Spleen (tissue), 11 donors: Measurements from ENCODE around the gene MYBPC1. TPM values are rescaled to one million over a fixed set of nuclear protein-coding genes. Genes with fewer than 3 reads are reported as not detected.

Experiments used
- DNase-seq: peaks from one replicate; pipeline ENCODE4 v3.0.0-alpha.2; 2020
- H3K27ac ChIP-seq, 8 donors: fragments of 200-600 bp; sonication (generic) in 7 of 8; 1 replicate in 4 of 8; 2 replicates in 4 of 8; pipeline versions ENCODE4 v1.5.0 to v1.8.0; 2016 to 2021; ENCODE audit warnings: inconsistent platforms in 4 of 8, mild to moderate bottlenecking in 4 of 8, moderate library complexity in 1 of 8
- H3K27me3 ChIP-seq, 7 donors: fragments of 200-600 bp; sonication (generic) in 6 of 7; replicated peaks in 1 of 7; 1 replicate in 4 of 7; 2 replicates in 3 of 7; pipeline versions ENCODE4 v1.5.0 to v1.8.0; 2016 to 2021; ENCODE audit warnings: inconsistent platforms in 3 of 7, mild to moderate bottlenecking in 1 of 7
- H3K36me3 ChIP-seq, 6 donors: fragments of 200-600 bp; sonication (generic) in 5 of 6; 1 replicate in 4 of 6; 2 replicates in 2 of 6; pipeline versions ENCODE4 v1.5.0 to v1.8.0; 2016 to 2021; ENCODE audit warnings: inconsistent platforms in 2 of 6
- H3K4me1 ChIP-seq, 6 donors: fragments of 200-600 bp; sonication (generic) in 5 of 6; 1 replicate in 3 of 6; 2 replicates in 3 of 6; pipeline versions ENCODE4 v1.5.0 to v1.8.0; 2016 to 2021; ENCODE audit warnings: inconsistent platforms in 3 of 6
- H3K4me3 ChIP-seq, 8 donors: fragments of 200-600 bp; sonication (generic) in 7 of 8; 1 replicate in 4 of 8; 2 replicates in 4 of 8; pipeline versions ENCODE4 v1.5.0 to v1.8.0; 2016 to 2021; ENCODE audit warnings: inconsistent platforms in 4 of 8, mild to moderate bottlenecking in 4 of 8, moderate library complexity in 2 of 8
- H3K9me3 ChIP-seq, 8 donors: fragments of 200-600 bp; sonication (generic) in 7 of 8; 1 replicate in 4 of 8; 2 replicates in 4 of 8; pipeline versions ENCODE4 v1.5.0 to v1.8.0; 2016 to 2021; ENCODE audit warnings: inconsistent platforms in 4 of 8
- POLR2A ChIP-seq, 3 donors: fragments of 450-650 bp; IDR thresholded peaks; one replicate each; pipeline ENCODE4 v1.5.1; 2017; ENCODE audit warnings: antibody characterized with exemption in 3 of 3, mild to moderate bottlenecking in 1 of 3
- POLR2AphosphoS5 ChIP-seq, 3 donors: sonication (generic); formaldehyde crosslinking; IDR thresholded peaks; one replicate each; pipeline ENCODE4 v1.5.1; 2017; ENCODE audit warnings: antibody characterized with exemption in 3 of 3
- WGBS, 5 donors: extraction: QIAGEN DNeasy Blood & Tissue Kit in 3 of 5; methylation state at CpG; one replicate each; pipeline versions ENCODE4 v1.1.5 to v1.1.7; 2013 to 2018; 5-methylcytosine and 5-hydroxymethylcytosine counted together
- intact Hi-C: fragments of 100-400 bp; cut with DNase I; formaldehyde crosslinking; loops from one replicate; pipeline ENCODE4 v1.15.0; 2023; ENCODE audit warnings: low total_unique reads
- polyA plus RNA-seq, 3 donors: library from polyadenylated mRNA; stranded (reverse); fragments of 200-250 nt; gene quantifications; one replicate each; pipeline ENCODE4 v1.2.1, GENCODE V29; 2013
- total RNA-seq, 7 donors: library from RNA; depleted of rRNA in 3 of 7; stranded (reverse); fragments of >200 nt in 3 of 7; fragmentation: NEBNext Ultra II Directional in 4 of 7; extraction: Animal tissue kit (Norgen Biotek cat#: 25700) in 4 of 7; gene quantifications; one replicate each; pipeline versions ENCODE4 v1.1.0 to v1.2.1, GENCODE V29; 2016 to 2021
- TF ChIP-seq, protein P1 (sequence below), 11 experiments: fragments of 200-600 bp in 7 of 11; fragments of 450-650 bp in 4 of 11; sonication (generic) in 4 of 11; IDR thresholded peaks in 8 of 11; conservative IDR thresholded peaks in 3 of 11; 1 replicate in 7 of 11; 2 replicates in 4 of 11; pipeline versions ENCODE4 v1.4.0 to v1.8.0; 2016 to 2021; ENCODE audit warnings: antibody characterized with exemption in 11 of 11, inconsistent platforms in 4 of 11, mild to moderate bottlenecking in 1 of 11
- donor health status: healthy with polysubstance abuse.
- donor health status: DM: no; HTN: no; CAD: no; lungs with moderate emphysema.
- donor health status: DM: no; HTN: no; CAD: no.
- donor health status: Bipolar disorder and iron deficiency.
- donor health status: healthy.
- donor health status: DM: no; HTN: no; CAD: no.
- donor health status: DM: yes; HTN: yes; CAD: no.

The MYBPC1 gene
- total and polyA plus RNA-seq, 10 donors, result 0.06 to 2.7 (median 0.66) TPM; not detected in 4

DNA sequence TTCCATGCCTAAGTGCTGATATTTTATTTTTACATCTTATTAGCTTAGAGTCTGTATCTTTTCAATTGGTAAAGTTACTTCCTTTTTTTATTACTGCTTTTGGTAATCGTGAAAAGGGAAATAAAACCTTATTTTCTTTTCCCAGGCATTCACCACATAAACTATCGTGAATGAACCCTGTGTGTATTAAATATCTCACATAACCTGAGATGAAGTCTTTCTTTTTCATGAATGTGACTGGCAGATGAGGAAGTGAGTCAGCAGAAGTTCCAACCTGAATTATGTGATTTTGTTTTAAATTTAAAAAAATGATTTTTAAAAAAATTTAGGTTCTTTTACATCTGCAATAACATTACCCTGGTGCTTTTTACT is 26.0 kb downstream of the MYBPC1 start:
- Histone ChIP-seq H3K4me3 (no peak overlapping the region), H3K27me3 (no peaks in the 10 kb centered on the region), H3K27ac (peak overlapping the region in 6 of 8 donors; percentile 28 to 62 (median 46)), H3K9me3 (no peaks in the 10 kb centered on the region), H3K4me1 (peaks cover 3 to 57% (median 31%) of the 10 kb centered on the region in 6 donors), H3K36me3 (no peaks in the 10 kb centered on the region)
- intact Hi-C loops, result no loop called here
- no peak for DNase-seq
- TF ChIP-seq POLR2AphosphoS5 (IDR thresholded peaks at IDR 0.05) (no peak), POLR2A (IDR thresholded peaks at IDR 0.05) (no peak)
- TF ChIP-seq, protein P1, sequence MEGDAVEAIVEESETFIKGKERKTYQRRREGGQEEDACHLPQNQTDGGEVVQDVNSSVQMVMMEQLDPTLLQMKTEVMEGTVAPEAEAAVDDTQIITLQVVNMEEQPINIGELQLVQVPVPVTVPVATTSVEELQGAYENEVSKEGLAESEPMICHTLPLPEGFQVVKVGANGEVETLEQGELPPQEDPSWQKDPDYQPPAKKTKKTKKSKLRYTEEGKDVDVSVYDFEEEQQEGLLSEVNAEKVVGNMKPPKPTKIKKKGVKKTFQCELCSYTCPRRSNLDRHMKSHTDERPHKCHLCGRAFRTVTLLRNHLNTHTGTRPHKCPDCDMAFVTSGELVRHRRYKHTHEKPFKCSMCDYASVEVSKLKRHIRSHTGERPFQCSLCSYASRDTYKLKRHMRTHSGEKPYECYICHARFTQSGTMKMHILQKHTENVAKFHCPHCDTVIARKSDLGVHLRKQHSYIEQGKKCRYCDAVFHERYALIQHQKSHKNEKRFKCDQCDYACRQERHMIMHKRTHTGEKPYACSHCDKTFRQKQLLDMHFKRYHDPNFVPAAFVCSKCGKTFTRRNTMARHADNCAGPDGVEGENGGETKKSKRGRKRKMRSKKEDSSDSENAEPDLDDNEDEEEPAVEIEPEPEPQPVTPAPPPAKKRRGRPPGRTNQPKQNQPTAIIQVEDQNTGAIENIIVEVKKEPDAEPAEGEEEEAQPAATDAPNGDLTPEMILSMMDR (IDR thresholded peaks at IDR 0.05 in 8 of 11, conservative IDR thresholded peaks at IDR 0.05 in 3 of 11), result no peak
- WGBS, 5 donors, result 14 to 32% (median 19%) methylated on average over 2 of the region's 2 CpGs

DNA sequence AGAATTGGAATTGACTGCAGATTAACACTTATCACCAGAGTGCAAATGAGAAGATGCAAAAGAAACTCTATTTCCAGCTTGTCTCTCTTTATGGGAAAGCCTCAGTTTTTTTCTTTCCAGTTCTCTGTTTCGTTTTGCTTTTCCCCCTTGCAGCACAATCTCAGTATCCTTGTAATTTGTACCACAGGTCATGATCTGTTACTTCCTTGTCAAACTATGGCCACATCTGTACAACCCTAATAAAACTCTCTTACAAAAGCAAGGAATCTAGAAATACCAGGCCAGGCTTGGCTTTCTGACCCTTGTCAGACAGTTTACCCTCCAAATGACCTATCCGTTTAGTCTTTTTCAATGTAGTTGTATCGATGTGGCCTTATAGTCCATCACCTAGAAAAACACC is 33.9 kb downstream of the MYBPC1 start:
- TF ChIP-seq, protein P1 (IDR thresholded peaks at IDR 0.05 in 8 of 11, conservative IDR thresholded peaks at IDR 0.05 in 3 of 11), result no peak
- TF ChIP-seq POLR2AphosphoS5 (IDR thresholded peaks at IDR 0.05) (no peak), POLR2A (IDR thresholded peaks at IDR 0.05) (no peak)
- H3K36me3 ChIP-seq, result no peaks in the 10 kb centered on the region
- H3K27ac ChIP-seq, result no peak overlapping the region
- intact Hi-C loops, result no loop called here
- peaks cover 0 to 1% (median 0%) of the 10 kb centered on the region in 6 donors for H3K4me1 ChIP-seq
- WGBS, 5 donors, result 74 to 87% (median 82%) methylated on average over 3 of the region's 3 CpGs
- H3K9me3 ChIP-seq, result no peaks in the 10 kb centered on the region
- no peak for DNase-seq
- no peaks in the 10 kb centered on the region for H3K27me3 ChIP-seq
- H3K4me3 ChIP-seq, result no peak overlapping the region

DNA sequence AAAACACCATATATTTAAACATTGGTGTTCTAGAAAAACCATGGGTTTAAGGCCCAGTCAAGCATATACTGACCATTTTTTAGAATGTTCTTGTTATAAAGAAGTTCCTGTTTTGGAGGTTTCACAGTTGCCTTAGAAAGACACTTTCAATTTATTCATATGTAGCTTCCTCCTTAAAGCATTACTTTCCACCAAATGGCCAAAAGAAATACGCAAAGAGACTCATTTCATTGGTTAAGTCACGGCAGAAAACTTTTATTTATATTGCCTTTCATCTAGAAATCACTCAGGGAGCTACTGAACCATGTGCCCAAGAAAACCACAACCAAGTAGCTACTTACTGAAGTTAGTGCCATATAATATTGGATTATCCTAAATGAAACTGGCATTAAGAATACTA is 40.0 kb downstream of the MYBPC1 start:
- H3K36me3 ChIP-seq, result no peaks in the 10 kb centered on the region
- WGBS, 5 donors, result 20 to 37% (median 33%) methylated on average over 2 of the region's 2 CpGs
- H3K27me3 ChIP-seq, result no peaks in the 10 kb centered on the region
- H3K4me1 ChIP-seq, result peaks cover 0 to 30% (median 9%) of the 10 kb centered on the region in 6 donors
- intact Hi-C loops, result no loop called here
- H3K9me3 ChIP-seq, result no peaks in the 10 kb centered on the region
- peak overlapping the region in 1 of 8 donors; percentile 16 for H3K4me3 ChIP-seq
- no peak for DNase-seq
- TF ChIP-seq, protein P1 (IDR thresholded peaks at IDR 0.05 in 8 of 11, conservative IDR thresholded peaks at IDR 0.05 in 3 of 11), result no peak
- peak overlapping the region in 7 of 8 donors; percentile 33 to 83 (median 70) for H3K27ac ChIP-seq

DNA sequence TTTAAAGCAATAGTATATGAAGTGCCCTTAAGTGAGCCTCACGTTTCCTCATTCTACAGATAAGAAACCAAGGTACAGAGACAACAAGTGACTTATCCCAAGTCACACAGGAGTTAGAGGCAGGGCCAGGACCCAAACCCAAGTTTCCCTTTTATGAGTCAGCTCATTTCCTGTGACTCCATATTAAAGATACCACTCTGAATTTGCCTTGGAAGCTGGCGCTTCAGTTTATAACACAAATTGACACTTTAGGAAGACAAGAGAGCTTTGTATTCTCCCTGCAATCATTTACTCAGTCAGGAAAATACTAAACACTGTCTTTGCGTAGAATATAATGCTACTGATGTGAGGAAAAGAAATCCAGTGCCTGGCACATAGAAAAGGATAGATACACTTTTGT is 43.2 kb downstream of the MYBPC1 start:
- H3K4me3 ChIP-seq, result no peak overlapping the region
- no peaks in the 10 kb centered on the region for H3K36me3 ChIP-seq
- H3K27ac ChIP-seq, result no peak overlapping the region
- TF ChIP-seq, protein P1 (IDR thresholded peaks at IDR 0.05 in 8 of 11, conservative IDR thresholded peaks at IDR 0.05 in 3 of 11), result no peak
- TF ChIP-seq POLR2AphosphoS5 (IDR thresholded peaks at IDR 0.05) (no peak), POLR2A (IDR thresholded peaks at IDR 0.05) (no peak)
- DNase-seq, result no peak
- H3K4me1 ChIP-seq, result peaks cover 0 to 41% (median 15%) of the 10 kb centered on the region in 6 donors
- no peaks in the 10 kb centered on the region for H3K9me3 ChIP-seq
- H3K27me3 ChIP-seq, result peaks cover 0 to 17% (median 7%) of the 10 kb centered on the region in 7 donors
- intact Hi-C loops, result no loop called here
- 82 to 91% (median 88%) methylated on average over 3 of the region's 3 CpGs for WGBS, 5 donors
